Fibroblast of lung (primary cell): ENCODE data around the gene CABLES1. TPM values are rescaled to one million over a fixed set of nuclear protein-coding genes. Genes with fewer than 3 reads are reported as not detected.
A peak's percentile ranks its signal among the peaks of the same experiment; 100 is the strongest.

Experiments used
- DNase-seq, 2 donors: peaks; one replicate each; pipeline versions ENCODE4 v3.0.0 to v3.0.0-alpha.2; 2010; ENCODE audit warnings: low read depth in 2 of 2
- H2AFZ ChIP-seq: 2 replicates; pipeline ENCODE4 v1.5.1; 2012; ENCODE audit warnings: low read length, control low read depth, inconsistent platforms
- H3K27ac ChIP-seq: 2 replicates; pipeline ENCODE4 v1.5.1; 2011; ENCODE audit warnings: low read length, control low read depth; ENCODE audit not compliant: insufficient read depth
- H3K27me3 ChIP-seq: 2 replicates; pipeline ENCODE4 v1.5.1; 2011; ENCODE audit warnings: mild to moderate bottlenecking, low read length; ENCODE audit not compliant: control insufficient read depth, insufficient read depth
- H3K36me3 ChIP-seq: 2 replicates; pipeline ENCODE4 v1.5.1; 2011; ENCODE audit warnings: low read length; ENCODE audit not compliant: control insufficient read depth, insufficient read depth
- H3K4me1 ChIP-seq: 2 replicates; pipeline ENCODE4 v1.5.1; 2011; ENCODE audit warnings: low read length; ENCODE audit not compliant: control insufficient read depth, insufficient read depth; ENCODE audit errors: extremely low read depth
- H3K4me2 ChIP-seq: 2 replicates; pipeline ENCODE4 v1.5.1; 2011; ENCODE audit warnings: low read length, control low read depth; ENCODE audit not compliant: insufficient read depth; ENCODE audit errors: extremely low read depth
- H3K4me3 ChIP-seq, 4 experiments: fragments of 200-600 bp in 1 of 4; sonication (generic) in 1 of 4; replicated peaks in 1 of 4; 2 replicates each; pipeline ENCODE4 v1.5.1; 2011 to 2016; ENCODE audit warnings: low read length in 4 of 4, low read depth in 3 of 4, mild to moderate bottlenecking in 3 of 4, control low read depth in 2 of 4, inconsistent platforms in 1 of 4, mixed read lengths in 1 of 4; ENCODE audit not compliant: insufficient read depth in 1 of 4; ENCODE audit errors: control extremely low read depth in 1 of 4
- H3K79me2 ChIP-seq: 2 replicates; pipeline ENCODE4 v1.5.1; 2012; ENCODE audit warnings: mild to moderate bottlenecking, low read length, inconsistent platforms; ENCODE audit not compliant: control insufficient read depth, insufficient read depth
- H3K9ac ChIP-seq: 2 replicates; pipeline ENCODE4 v1.5.1; 2011; ENCODE audit warnings: mild to moderate bottlenecking, low read length, control low read depth; ENCODE audit not compliant: insufficient read depth
- H3K9me3 ChIP-seq: 2 replicates; pipeline ENCODE4 v1.5.1; 2012; ENCODE audit warnings: low read depth, low read length; ENCODE audit not compliant: control insufficient read depth, insufficient read depth
- H4K20me1 ChIP-seq: 2 replicates; pipeline ENCODE4 v1.5.1; 2011; ENCODE audit warnings: low read length; ENCODE audit not compliant: control insufficient read depth, insufficient read depth; ENCODE audit errors: extremely low read depth
- CTCF ChIP-seq, 2 donors: IDR thresholded peaks in 1 of 2; conservative IDR thresholded peaks in 1 of 2; 1 replicate in 1 of 2; 2 replicates in 1 of 2; pipeline ENCODE4 v1.5.1; 2011 to 2012; ENCODE audit warnings: low read length in 2 of 2, control low read depth in 1 of 2, inconsistent platforms in 1 of 2, low read depth in 1 of 2, mild to moderate bottlenecking in 1 of 2
- EZH2 ChIP-seq: IDR thresholded peaks from 2 replicates; pipeline ENCODE4 v1.5.1; 2012; ENCODE audit warnings: low read length, control low read depth, mild to moderate bottlenecking; ENCODE audit errors: missing control alignments
- polyA plus RNA-seq, 2 donors: library from polyadenylated mRNA; depleted of rRNA in 1 of 2; stranded (reverse) in 1 of 2; unstranded in 1 of 2; fragments of >200 nt; gene quantifications; 2 replicates each; pipeline ENCODE4 v1.2.1, GENCODE V29; 2011 to 2012; ENCODE audit warnings: missing spikeins in 1 of 2
- total RNA-seq: library from RNA; depleted of rRNA; stranded (reverse); fragments of >200 nt; gene quantifications from 2 replicates; pipeline ENCODE4 v1.2.1, GENCODE V29; 2014

The CABLES1 gene
- total and polyA plus RNA-seq, 2 donors (not counting 1 experiment from before 2014, with no cell fraction given), result 5.1 to 11.4 TPM

DNA sequence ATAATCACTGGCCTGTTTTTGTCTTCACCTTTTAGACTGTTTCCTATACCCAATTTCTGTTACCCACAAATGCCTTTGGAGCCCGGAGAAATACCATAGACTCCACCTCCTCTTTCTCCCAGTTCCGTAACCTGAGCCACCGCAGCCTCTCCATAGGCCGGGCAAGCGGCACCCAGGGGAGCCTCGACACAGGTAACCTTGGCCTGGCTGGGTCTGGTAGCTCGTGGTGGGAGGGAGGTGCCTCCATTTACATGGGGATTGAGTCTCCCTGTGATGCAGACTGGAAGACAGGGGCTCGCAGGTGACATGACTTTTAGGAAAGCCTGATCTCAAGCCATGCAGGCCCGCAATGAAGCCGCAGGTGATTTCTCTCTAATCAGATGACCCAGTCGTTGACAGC is 100.6 kb downstream of the CABLES1 start:
- peaks cover 10% of the 10 kb centered on the region for H3K4me1 ChIP-seq
- no peak overlapping the region for H3K4me2 ChIP-seq
- no peaks in the 10 kb centered on the region for H3K9me3 ChIP-seq
- TF ChIP-seq EZH2 (no peak), CTCF (conservative IDR thresholded peaks at IDR 0.05 in 1 of 2, IDR thresholded peaks at IDR 0.05 in 1 of 2; ENCODE audit: low read depth in 1 of 2, low read length in 2 of 2) (no peak)
- no peak overlapping the region for H3K4me3 ChIP-seq
- H3K27me3 ChIP-seq, result no peaks in the 10 kb centered on the region
- no peaks in the 10 kb centered on the region for H4K20me1 ChIP-seq
- no peak overlapping the region for H3K27ac ChIP-seq
- H3K79me2 ChIP-seq, result no peaks in the 10 kb centered on the region
- H3K36me3 ChIP-seq, result peaks cover 1% of the 10 kb centered on the region
- H3K9ac ChIP-seq, result no peak overlapping the region
- no peak for DNase-seq
- no peak overlapping the region for H2AFZ ChIP-seq

GRCh38 chr18:23236876-23237468 is 101.7 kb downstream of the CABLES1 start:
- Histone ChIP-seq H3K36me3 (peaks cover 1% of the 10 kb centered on the region), H3K4me1 (peaks cover 5% of the 10 kb centered on the region), H3K27ac (no peak overlapping the region), H2AFZ (no peak overlapping the region), H3K9ac (no peak overlapping the region), H3K9me3 (no peaks in the 10 kb centered on the region), H3K27me3 (no peaks in the 10 kb centered on the region), H3K79me2 (no peaks in the 10 kb centered on the region), H3K4me3 (no peak overlapping the region), H3K4me2 (peak overlapping the region; percentile 65), H4K20me1 (no peaks in the 10 kb centered on the region)
- DNase-seq, result no peak
- TF ChIP-seq CTCF (conservative IDR thresholded peaks at IDR 0.05 in 1 of 2, IDR thresholded peaks at IDR 0.05 in 1 of 2; ENCODE audit: low read depth in 1 of 2, low read length in 2 of 2) (no peak), EZH2 (no peak)

DNA sequence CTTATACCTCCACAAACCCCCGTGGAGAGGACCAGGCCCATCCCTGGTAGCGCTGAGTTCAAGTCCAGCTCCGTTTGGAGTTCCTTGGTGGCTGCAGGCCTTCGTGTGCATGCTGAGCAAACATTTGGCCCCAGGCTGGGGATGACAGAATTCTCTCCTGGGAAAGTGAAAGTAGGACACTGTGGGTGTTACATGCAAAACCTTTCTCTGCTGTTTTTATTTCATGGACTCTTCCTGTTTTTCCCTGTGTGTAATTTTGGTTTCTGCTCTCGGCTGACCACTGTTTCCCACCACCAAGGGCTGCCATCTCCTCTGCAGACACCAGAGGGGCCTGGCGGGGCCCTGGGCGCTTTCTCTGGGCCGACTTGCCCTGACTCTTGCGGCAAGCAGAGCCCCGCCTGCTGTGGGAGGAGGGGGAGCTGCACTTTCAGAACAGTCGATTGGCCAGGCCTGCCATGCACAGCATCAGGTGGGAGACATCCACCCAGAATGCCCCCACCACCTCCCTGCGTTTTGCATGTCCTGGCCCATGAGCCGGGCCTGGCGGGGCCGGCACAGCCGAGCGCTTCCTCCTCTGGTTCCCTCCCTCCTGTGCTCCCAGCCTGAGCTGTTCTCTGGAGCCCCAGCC is 102.4 kb downstream of the CABLES1 start:
- no peaks in the 10 kb centered on the region for H4K20me1 ChIP-seq
- peaks cover 1% of the 10 kb centered on the region for H3K36me3 ChIP-seq
- peak overlapping the region in 2 of 4 experiments; percentile 8 to 18 for H3K4me3 ChIP-seq
- DNase-seq, result peak; percentile 41 to 73
- H3K27me3 ChIP-seq, result no peaks in the 10 kb centered on the region
- H2AFZ ChIP-seq, result peak overlapping the region; percentile 42
- no peak overlapping the region for H3K27ac ChIP-seq
- no peak for TF ChIP-seq EZH2
- TF ChIP-seq CTCF (conservative IDR thresholded peaks at IDR 0.05 in 1 of 2, IDR thresholded peaks at IDR 0.05 in 1 of 2; ENCODE audit: low read depth in 1 of 2, low read length in 2 of 2), result peak; percentile 27 to 37
- peaks cover 5% of the 10 kb centered on the region for H3K4me1 ChIP-seq
- peak overlapping the region; percentile 33 for H3K9ac ChIP-seq
- no peaks in the 10 kb centered on the region for H3K79me2 ChIP-seq
- peak overlapping the region; percentile 65 for H3K4me2 ChIP-seq
- H3K9me3 ChIP-seq, result no peaks in the 10 kb centered on the region
